ENCODE results near the gene AP4E1. TPM values are rescaled to one million over a fixed set of nuclear protein-coding genes. Genes with fewer than 3 reads are reported as not detected.

AP4E1 gene
- total RNA-seq, 2 donors from 2014 or later, result 5.4 to 11.9 TPM

DNA sequence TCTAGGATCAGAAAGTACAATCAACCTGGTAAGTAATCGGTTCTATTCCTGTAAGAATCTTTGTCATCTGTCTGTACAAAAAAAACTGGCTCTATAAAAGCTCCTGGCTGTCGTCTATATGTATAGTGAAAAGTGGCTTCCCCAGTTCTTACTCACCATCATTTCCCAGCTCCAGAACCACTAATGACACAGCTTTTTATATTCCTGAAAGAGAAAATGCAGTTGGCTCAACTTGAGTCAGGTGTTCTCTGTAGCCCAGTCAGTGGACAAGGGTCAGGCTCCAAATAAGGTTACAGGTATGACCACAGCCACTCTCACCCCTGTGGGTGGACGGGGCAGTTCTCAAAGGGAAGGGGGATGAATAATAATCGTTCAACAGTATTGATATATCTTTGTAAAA is 85.1 kb downstream of the AP4E1 start:
- ATAC-seq (ENCODE audit: insufficient number of reproducible peaks, low FRiP score, low read depth) (no peak), DNase-seq (ENCODE audit: low spot score) (no peak)
- H3K4me1 ChIP-seq (ENCODE audit: control insufficient read depth in 1 of 2, low read depth in 2 of 2), result peaks cover 7 to 9% of the 10 kb centered on the region in 2 donors
- H3K27me3 ChIP-seq (replicated peaks; ENCODE audit: insufficient read depth), result no peaks in the 10 kb centered on the region
- H3K4me3 ChIP-seq, result no peak overlapping the region
- H3K36me3 ChIP-seq, result no peaks in the 10 kb centered on the region
- TF ChIP-seq, protein P1, sequence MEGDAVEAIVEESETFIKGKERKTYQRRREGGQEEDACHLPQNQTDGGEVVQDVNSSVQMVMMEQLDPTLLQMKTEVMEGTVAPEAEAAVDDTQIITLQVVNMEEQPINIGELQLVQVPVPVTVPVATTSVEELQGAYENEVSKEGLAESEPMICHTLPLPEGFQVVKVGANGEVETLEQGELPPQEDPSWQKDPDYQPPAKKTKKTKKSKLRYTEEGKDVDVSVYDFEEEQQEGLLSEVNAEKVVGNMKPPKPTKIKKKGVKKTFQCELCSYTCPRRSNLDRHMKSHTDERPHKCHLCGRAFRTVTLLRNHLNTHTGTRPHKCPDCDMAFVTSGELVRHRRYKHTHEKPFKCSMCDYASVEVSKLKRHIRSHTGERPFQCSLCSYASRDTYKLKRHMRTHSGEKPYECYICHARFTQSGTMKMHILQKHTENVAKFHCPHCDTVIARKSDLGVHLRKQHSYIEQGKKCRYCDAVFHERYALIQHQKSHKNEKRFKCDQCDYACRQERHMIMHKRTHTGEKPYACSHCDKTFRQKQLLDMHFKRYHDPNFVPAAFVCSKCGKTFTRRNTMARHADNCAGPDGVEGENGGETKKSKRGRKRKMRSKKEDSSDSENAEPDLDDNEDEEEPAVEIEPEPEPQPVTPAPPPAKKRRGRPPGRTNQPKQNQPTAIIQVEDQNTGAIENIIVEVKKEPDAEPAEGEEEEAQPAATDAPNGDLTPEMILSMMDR (IDR thresholded peaks at IDR 0.05), result no peak
- no peak overlapping the region for H3K27ac ChIP-seq
- H3K9me3 ChIP-seq, result no peaks in the 10 kb centered on the region

DNA sequence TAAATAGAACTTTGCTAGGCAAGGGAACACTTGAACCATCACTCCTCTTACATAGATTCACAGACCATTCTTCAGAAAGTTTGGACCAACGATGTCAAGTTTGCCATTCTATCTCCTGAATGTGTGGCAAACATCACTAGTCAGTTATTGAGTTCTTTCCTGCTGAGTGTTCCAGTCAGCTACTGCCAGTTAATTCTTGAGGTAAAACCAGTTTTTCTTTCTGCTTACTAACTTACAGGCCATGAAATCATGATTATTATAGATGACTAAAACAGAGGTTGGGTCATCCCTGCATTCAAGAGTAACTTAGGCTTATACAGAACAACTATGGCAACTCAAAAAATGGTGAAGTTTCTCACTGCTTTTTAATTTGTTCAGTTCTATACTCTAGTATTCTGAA is 88.2 kb downstream of the AP4E1 start:
- no peak overlapping the region for H3K4me3 ChIP-seq
- peaks cover 0 to 3% of the 10 kb centered on the region in 2 donors for H3K4me1 ChIP-seq (ENCODE audit: control insufficient read depth in 1 of 2, low read depth in 2 of 2)
- no peak for ATAC-seq (ENCODE audit: insufficient number of reproducible peaks, low FRiP score, low read depth)
- TF ChIP-seq, protein P1 (IDR thresholded peaks at IDR 0.05), result no peak
- H3K27ac ChIP-seq, result no peak overlapping the region
- peaks cover 4% of the 10 kb centered on the region for H3K36me3 ChIP-seq
- H3K27me3 ChIP-seq (replicated peaks; ENCODE audit: insufficient read depth), result no peaks in the 10 kb centered on the region
- no peak for DNase-seq (ENCODE audit: low spot score)
- H3K9me3 ChIP-seq, result no peaks in the 10 kb centered on the region

DNA sequence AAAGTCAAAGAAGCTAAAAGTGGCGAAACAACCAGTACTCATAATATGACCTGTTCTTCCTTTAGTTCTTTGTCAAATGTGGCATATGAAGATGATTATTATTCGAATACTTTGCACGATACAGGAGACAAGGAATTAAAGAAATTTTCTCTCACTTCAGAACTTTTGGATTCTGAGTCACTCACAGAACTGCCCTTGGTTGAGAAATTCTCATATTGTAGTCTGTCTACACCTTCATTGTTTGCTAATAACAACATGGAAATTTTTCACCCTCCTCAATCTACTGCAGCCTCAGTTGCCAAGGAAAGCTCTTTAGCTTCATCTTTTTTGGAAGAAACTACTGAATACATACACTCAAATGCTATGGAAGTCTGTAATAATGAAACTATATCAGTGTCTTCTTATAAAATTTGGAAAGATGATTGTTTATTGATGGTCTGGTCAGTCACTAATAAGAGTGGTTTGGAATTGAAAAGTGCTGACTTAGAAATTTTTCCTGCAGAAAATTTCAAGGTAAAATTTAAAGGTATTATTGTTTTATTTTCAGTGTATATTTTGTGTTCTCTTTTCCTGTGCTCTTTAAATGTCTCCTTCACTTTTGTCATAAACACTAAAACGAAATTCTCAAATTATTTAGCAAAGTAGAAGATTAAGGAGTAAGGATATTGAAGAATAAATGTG is 89.0 kb downstream of the AP4E1 start:
- Histone ChIP-seq H3K36me3 (peaks cover 5% of the 10 kb centered on the region), H3K27ac (no peak overlapping the region), H3K4me1 (ENCODE audit: control insufficient read depth in 1 of 2, low read depth in 2 of 2) (no peaks in the 10 kb centered on the region), H3K4me3 (no peak overlapping the region), H3K27me3 (replicated peaks; ENCODE audit: insufficient read depth) (no peaks in the 10 kb centered on the region), H3K9me3 (no peaks in the 10 kb centered on the region)
- TF ChIP-seq, protein P1 (IDR thresholded peaks at IDR 0.05), result no peak
- ATAC-seq (ENCODE audit: insufficient number of reproducible peaks, low FRiP score, low read depth) (no peak), DNase-seq (ENCODE audit: low spot score) (no peak)

DNA sequence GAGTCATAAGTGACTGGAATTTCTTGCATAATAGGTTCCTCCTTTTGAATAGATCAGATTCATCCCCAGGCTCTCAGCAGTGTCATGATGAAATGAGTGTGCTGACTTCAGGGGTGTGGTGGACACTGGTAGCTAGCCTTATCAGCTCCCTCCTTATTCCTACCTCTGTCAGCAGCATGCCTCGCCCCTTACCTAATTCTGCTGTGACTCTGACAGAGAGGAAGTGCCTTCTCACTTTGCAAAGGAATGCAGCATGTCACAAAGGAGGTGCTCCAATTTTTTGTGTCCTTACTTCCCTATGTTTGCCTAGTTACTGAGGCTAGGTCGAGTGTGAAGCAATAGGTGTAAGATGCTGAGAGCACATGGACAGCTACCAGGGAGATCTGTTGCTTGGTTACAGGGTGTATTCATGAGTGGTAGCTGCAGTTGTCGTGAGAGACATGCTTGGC is 95.6 kb downstream of the AP4E1 start:
- Histone ChIP-seq H3K4me3 (no peak overlapping the region), H3K9me3 (no peaks in the 10 kb centered on the region), H3K4me1 (ENCODE audit: control insufficient read depth in 1 of 2, low read depth in 2 of 2) (no peaks in the 10 kb centered on the region), H3K27me3 (replicated peaks; ENCODE audit: insufficient read depth) (no peaks in the 10 kb centered on the region), H3K27ac (no peak overlapping the region), H3K36me3 (peaks cover 10% of the 10 kb centered on the region)
- TF ChIP-seq, protein P1 (IDR thresholded peaks at IDR 0.05), result no peak
- DNase-seq (ENCODE audit: low spot score) (no peak), ATAC-seq (ENCODE audit: insufficient number of reproducible peaks, low FRiP score, low read depth) (no peak)

DNA sequence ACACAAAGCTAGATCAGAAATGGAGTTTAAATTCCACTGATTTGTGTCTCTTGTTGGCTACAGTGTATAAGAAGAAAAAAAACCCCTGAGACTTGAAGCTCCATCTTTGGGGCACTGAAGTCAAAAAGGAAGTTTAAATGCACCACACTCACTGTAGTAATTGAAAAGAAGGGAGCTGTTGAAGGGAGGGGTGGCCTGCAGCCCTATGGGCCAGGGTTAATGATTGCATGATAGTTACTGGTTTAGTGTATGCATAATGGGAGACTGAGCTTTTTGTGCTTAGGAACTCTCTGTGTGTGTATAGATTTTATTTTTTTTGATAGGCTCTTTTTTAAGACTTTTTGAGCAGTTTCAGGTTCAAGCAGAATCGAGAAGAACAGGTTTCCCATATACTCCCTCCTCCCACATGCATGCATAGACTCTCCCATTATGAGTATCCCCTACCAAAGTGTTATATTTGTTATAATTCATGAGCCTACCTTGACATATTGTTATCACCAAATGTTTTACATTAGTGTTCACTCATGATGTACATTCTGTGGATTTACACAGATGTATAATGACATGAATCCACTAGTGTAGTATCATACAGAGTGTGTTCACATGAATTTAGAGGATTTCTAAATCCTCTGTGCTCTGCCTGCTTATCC is 98.0 kb downstream of the AP4E1 start:
- no peak for ATAC-seq (ENCODE audit: insufficient number of reproducible peaks, low FRiP score, low read depth)
- Histone ChIP-seq H3K27ac (no peak overlapping the region), H3K36me3 (peaks cover 8% of the 10 kb centered on the region), H3K4me3 (no peak overlapping the region), H3K4me1 (ENCODE audit: control insufficient read depth in 1 of 2, low read depth in 2 of 2) (no peaks in the 10 kb centered on the region), H3K9me3 (no peaks in the 10 kb centered on the region), H3K27me3 (replicated peaks; ENCODE audit: insufficient read depth) (no peaks in the 10 kb centered on the region)
- DNase-seq (ENCODE audit: low spot score), result no peak
- TF ChIP-seq, protein P1 (IDR thresholded peaks at IDR 0.05), result no peak

All from thoracic aorta (tissue), 2 donors.